GM10266 (cell line): ENCODE measurements around the gene ANO9.

Source experiments
- DNase-seq: peaks from one replicate; pipeline ENCODE4 v3.0.0; 2012; ENCODE audit errors: extremely low spot score
- CTCF ChIP-seq: IDR thresholded peaks from 2 replicates; pipeline ENCODE4 v1.5.1; 2012; ENCODE audit warnings: mild to moderate bottlenecking, low read depth; ENCODE audit not compliant: control insufficient read depth, insufficient read depth; ENCODE audit errors: missing control alignments

The ANO9 gene

GRCh38 chr11:409600-410483 is 32.0 kb downstream of the ANO9 start:
- TF ChIP-seq CTCF: no peak
- DNase-seq: no peak

GRCh38 chr11:409008-409599 is 32.7 kb downstream of the ANO9 start:
- DNase-seq: no peak
- no peak for TF ChIP-seq CTCF

GRCh38 chr11:408154-409007 is 33.4 kb downstream of the ANO9 start:
- no peak for DNase-seq
- no peak for TF ChIP-seq CTCF

- DNase-seq: no peak
- TF ChIP-seq CTCF: no peak
These were observed 34.1 kb downstream of the ANO9 start for GRCh38 chr11:407651-408123.

GRCh38 chr11:406796-407650 is 34.8 kb downstream of the ANO9 start:
- TF ChIP-seq CTCF: peak; percentile 28
- DNase-seq: peak; percentile 97

- no peak for TF ChIP-seq CTCF
- no peak for DNase-seq
These were observed 35.6 kb downstream of the ANO9 start for GRCh38 chr11:405954-406795.
